ENCODE measurements around the gene HOXA1. TPM values are rescaled to one million over a fixed set of nuclear protein-coding genes. Genes with fewer than 3 reads are reported as not detected.

Gene HOXA1
- total and polyA plus RNA-seq, 2 donors from 2014 or later: 1.1 to 2.4 TPM

GRCh38 chr7:27091941-27092818 is 3.6 kb downstream of the HOXA1 start:
- Histone ChIP-seq H3K9ac (ENCODE audit: low read length in 3 of 3) (no peak overlapping the region), H3K9me3 (ENCODE audit: control insufficient read depth in 2 of 3, insufficient read depth in 1 of 3, low read length in 3 of 3) (no peaks in the 10 kb centered on the region), H3K4me3 (ENCODE audit: low read length in 3 of 3) (no peak overlapping the region), H3K27ac (ENCODE audit: low read depth in 2 of 2, low read length in 2 of 2) (peak overlapping the region in 1 of 2 donors; percentile 48), H3K4me1 (ENCODE audit: control insufficient read depth in 2 of 3, insufficient read depth in 2 of 3, low read depth in 1 of 3, low read length in 3 of 3) (peaks cover 0 to 4% (median 3%) of the 10 kb centered on the region in 3 donors), H3K36me3 (ENCODE audit: control insufficient read depth in 2 of 3, insufficient read depth in 3 of 3, low read length in 3 of 3) (no peaks in the 10 kb centered on the region), H3K27me3 (ENCODE audit: control insufficient read depth, insufficient read depth, low read length) (peaks cover 10% of the 10 kb centered on the region)
- TF ChIP-seq CTCF (IDR thresholded peaks at IDR 0.05; ENCODE audit: borderline replicate concordance, extremely low read depth, insufficient read depth): no peak
- no peak for FAIRE-seq
- peak in 3 of 5 donors; percentile 57 to 86 (median 83) for DNase-seq
- intact Hi-C loops (cut with DNase I): no loop called here

GRCh38 chr7:27091105-27091504 is 4.7 kb downstream of the HOXA1 start:
- no peaks in the 10 kb centered on the region for H3K36me3 ChIP-seq (ENCODE audit: control insufficient read depth in 2 of 3, insufficient read depth in 3 of 3, low read length in 3 of 3)
- peak in 2 of 5 donors; percentile 47 to 56 for DNase-seq
- intact Hi-C loops (cut with DNase I): no loop called here
- no peak overlapping the region for H3K27ac ChIP-seq (ENCODE audit: low read depth in 2 of 2, low read length in 2 of 2)
- TF ChIP-seq CTCF (IDR thresholded peaks at IDR 0.05; ENCODE audit: borderline replicate concordance, extremely low read depth, insufficient read depth): no peak
- peaks cover 0 to 3% (median 2%) of the 10 kb centered on the region in 3 donors for H3K4me1 ChIP-seq (ENCODE audit: control insufficient read depth in 2 of 3, insufficient read depth in 2 of 3, low read depth in 1 of 3, low read length in 3 of 3)
- no peak overlapping the region for H3K4me3 ChIP-seq (ENCODE audit: low read length in 3 of 3)
- no peak for FAIRE-seq
- H3K9ac ChIP-seq (ENCODE audit: low read length in 3 of 3): no peak overlapping the region
- peaks cover 10% of the 10 kb centered on the region for H3K27me3 ChIP-seq (ENCODE audit: control insufficient read depth, insufficient read depth, low read length)
- H3K9me3 ChIP-seq (ENCODE audit: control insufficient read depth in 2 of 3, insufficient read depth in 1 of 3, low read length in 3 of 3): no peaks in the 10 kb centered on the region

GRCh38 chr7:27088002-27088922 is 7.5 kb downstream of the HOXA1 start:
- peaks cover 7% of the 10 kb centered on the region for H3K27me3 ChIP-seq (ENCODE audit: control insufficient read depth, insufficient read depth, low read length)
- FAIRE-seq: no peak
- H3K27ac ChIP-seq (ENCODE audit: low read depth in 2 of 2, low read length in 2 of 2): no peak overlapping the region
- no peaks in the 10 kb centered on the region for H3K36me3 ChIP-seq (ENCODE audit: control insufficient read depth in 2 of 3, insufficient read depth in 3 of 3, low read length in 3 of 3)
- intact Hi-C loops (cut with DNase I): no loop called here
- H3K4me1 ChIP-seq (ENCODE audit: control insufficient read depth in 2 of 3, insufficient read depth in 2 of 3, low read depth in 1 of 3, low read length in 3 of 3): peaks cover 0 to 3% (median 2%) of the 10 kb centered on the region in 3 donors
- TF ChIP-seq CTCF (IDR thresholded peaks at IDR 0.05; ENCODE audit: borderline replicate concordance, extremely low read depth, insufficient read depth): no peak
- H3K9ac ChIP-seq (ENCODE audit: low read length in 3 of 3): no peak overlapping the region
- DNase-seq: peak in 3 of 5 donors; percentile 35 to 55 (median 48)
- H3K4me3 ChIP-seq (ENCODE audit: low read length in 3 of 3): peak overlapping the region in 2 of 3 donors; percentile 40 to 45
- no peaks in the 10 kb centered on the region for H3K9me3 ChIP-seq (ENCODE audit: control insufficient read depth in 2 of 3, insufficient read depth in 1 of 3, low read length in 3 of 3)

All from kidney (tissue), 14 donors.